ENCODE data around the gene POLN.
A peak's percentile ranks its signal among the peaks of the same experiment; 100 is the strongest.

The POLN gene

DNA sequence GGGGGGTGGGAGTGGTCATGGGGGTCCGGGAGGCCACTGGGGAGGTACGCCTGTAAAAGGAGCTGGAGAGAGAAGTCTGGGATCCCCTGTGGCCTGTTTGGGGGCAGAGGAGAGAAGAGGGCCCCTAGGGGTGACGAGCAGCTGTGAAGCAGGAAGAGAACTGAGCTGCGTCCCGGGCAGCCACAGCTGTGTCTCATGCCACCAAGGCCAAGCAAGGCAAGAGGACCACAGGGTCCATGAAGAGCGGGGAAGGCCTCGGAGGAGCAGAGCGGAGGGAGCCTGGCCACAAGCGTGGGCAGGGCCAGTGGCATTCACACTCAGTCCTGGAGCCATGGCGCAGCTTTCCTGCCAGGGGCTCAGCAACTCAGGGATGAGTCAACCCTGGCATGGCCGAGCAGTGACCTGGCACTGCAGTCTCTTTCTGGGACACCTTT is 196.4 kb downstream of the POLN start:
- TF ChIP-seq, protein P1, sequence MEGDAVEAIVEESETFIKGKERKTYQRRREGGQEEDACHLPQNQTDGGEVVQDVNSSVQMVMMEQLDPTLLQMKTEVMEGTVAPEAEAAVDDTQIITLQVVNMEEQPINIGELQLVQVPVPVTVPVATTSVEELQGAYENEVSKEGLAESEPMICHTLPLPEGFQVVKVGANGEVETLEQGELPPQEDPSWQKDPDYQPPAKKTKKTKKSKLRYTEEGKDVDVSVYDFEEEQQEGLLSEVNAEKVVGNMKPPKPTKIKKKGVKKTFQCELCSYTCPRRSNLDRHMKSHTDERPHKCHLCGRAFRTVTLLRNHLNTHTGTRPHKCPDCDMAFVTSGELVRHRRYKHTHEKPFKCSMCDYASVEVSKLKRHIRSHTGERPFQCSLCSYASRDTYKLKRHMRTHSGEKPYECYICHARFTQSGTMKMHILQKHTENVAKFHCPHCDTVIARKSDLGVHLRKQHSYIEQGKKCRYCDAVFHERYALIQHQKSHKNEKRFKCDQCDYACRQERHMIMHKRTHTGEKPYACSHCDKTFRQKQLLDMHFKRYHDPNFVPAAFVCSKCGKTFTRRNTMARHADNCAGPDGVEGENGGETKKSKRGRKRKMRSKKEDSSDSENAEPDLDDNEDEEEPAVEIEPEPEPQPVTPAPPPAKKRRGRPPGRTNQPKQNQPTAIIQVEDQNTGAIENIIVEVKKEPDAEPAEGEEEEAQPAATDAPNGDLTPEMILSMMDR (IDR thresholded peaks at IDR 0.05; ENCODE audit: poor library complexity, severe bottlenecking) = no peak
- H3K9me3 ChIP-seq (ENCODE audit: severe bottlenecking) = no peaks in the 10 kb centered on the region
- no peaks in the 10 kb centered on the region for H3K4me1 ChIP-seq (ENCODE audit: insufficient read depth, poor library complexity, severe bottlenecking)
- H3K36me3 ChIP-seq (ENCODE audit: low read depth) = no peaks in the 10 kb centered on the region
- ATAC-seq (ENCODE audit: low read depth) = peak; percentile 35; the same call in 2 of the 3 replicates
- H3K27me3 ChIP-seq (ENCODE audit: insufficient read depth, poor library complexity, severe bottlenecking) = peaks cover 12% of the 10 kb centered on the region
- no peak overlapping the region for H3K4me3 ChIP-seq (ENCODE audit: severe bottlenecking)
- no peak overlapping the region for H3K27ac ChIP-seq (ENCODE audit: poor library complexity, severe bottlenecking)
- no peak for DNase-seq (ENCODE audit: low spot score)

DNA sequence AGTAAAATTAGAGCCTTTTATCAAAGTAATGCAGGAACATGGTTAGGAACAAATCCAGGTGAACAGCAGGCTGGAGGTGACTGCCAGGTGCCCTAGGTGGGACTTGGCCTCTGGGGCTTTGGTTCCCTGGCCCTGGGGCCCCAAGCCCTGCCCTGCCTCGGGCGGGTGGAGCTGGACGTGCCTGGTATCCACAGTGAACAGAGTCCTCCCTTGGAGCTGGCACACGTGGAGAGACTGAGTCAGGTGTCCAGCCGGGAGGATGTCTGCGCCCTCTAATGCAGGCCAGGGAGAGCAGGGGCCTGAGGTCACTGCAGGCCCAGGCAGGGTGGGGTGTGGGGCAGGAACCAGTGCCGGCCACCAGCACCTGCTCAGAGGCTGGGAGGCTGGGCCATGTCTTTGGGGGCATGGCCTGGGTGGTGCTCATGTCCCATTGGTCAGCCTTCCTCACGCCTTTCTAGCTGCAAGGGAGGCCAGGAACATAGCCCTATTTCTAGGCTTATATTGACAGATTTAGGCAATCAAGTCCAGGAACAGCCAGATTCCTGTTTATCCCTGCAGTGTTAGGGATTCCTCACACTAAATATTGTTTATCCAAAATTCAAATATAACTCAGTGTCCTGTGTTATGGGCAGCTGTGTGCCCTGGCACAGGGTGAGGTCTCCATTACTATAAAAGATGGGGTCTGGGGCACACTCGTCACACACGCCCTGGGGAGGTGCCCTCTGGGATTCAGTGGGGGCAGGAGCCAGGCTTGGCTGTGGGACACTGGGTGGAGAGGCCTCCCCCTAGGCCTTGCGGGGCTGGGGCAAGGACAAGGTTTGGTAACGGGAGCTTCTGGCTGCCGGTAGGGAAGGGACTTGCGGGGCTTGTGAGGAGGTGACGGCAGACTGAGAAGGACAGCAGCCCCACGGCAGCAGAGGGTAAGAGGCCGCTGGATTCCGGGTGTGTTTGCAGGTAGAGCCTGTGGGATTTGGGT is 197.1 kb downstream of the POLN start:
- Histone ChIP-seq H3K4me3 (ENCODE audit: severe bottlenecking) (no peak overlapping the region), H3K27ac (ENCODE audit: poor library complexity, severe bottlenecking) (no peak overlapping the region), H3K4me1 (ENCODE audit: insufficient read depth, poor library complexity, severe bottlenecking) (no peaks in the 10 kb centered on the region), H3K27me3 (ENCODE audit: insufficient read depth, poor library complexity, severe bottlenecking) (peaks cover 19% of the 10 kb centered on the region), H3K9me3 (ENCODE audit: severe bottlenecking) (no peaks in the 10 kb centered on the region), H3K36me3 (ENCODE audit: low read depth) (no peaks in the 10 kb centered on the region)
- no peak for DNase-seq (ENCODE audit: low spot score)
- TF ChIP-seq, protein P1 (IDR thresholded peaks at IDR 0.05; ENCODE audit: poor library complexity, severe bottlenecking) = no peak
- ATAC-seq (ENCODE audit: low read depth) = no peak

GRCh38 chr4:2044119-2044485 is 197.8 kb downstream of the POLN start:
- DNase-seq (ENCODE audit: low spot score) (no peak), ATAC-seq (ENCODE audit: low read depth) (no peak)
- TF ChIP-seq, protein P1 (IDR thresholded peaks at IDR 0.05; ENCODE audit: poor library complexity, severe bottlenecking) = no peak
- Histone ChIP-seq H3K27me3 (ENCODE audit: insufficient read depth, poor library complexity, severe bottlenecking) (peaks cover 23% of the 10 kb centered on the region), H3K4me1 (ENCODE audit: insufficient read depth, poor library complexity, severe bottlenecking) (no peaks in the 10 kb centered on the region), H3K27ac (ENCODE audit: poor library complexity, severe bottlenecking) (no peak overlapping the region), H3K9me3 (ENCODE audit: severe bottlenecking) (no peaks in the 10 kb centered on the region), H3K36me3 (ENCODE audit: low read depth) (no peaks in the 10 kb centered on the region), H3K4me3 (ENCODE audit: severe bottlenecking) (no peak overlapping the region)

DNA sequence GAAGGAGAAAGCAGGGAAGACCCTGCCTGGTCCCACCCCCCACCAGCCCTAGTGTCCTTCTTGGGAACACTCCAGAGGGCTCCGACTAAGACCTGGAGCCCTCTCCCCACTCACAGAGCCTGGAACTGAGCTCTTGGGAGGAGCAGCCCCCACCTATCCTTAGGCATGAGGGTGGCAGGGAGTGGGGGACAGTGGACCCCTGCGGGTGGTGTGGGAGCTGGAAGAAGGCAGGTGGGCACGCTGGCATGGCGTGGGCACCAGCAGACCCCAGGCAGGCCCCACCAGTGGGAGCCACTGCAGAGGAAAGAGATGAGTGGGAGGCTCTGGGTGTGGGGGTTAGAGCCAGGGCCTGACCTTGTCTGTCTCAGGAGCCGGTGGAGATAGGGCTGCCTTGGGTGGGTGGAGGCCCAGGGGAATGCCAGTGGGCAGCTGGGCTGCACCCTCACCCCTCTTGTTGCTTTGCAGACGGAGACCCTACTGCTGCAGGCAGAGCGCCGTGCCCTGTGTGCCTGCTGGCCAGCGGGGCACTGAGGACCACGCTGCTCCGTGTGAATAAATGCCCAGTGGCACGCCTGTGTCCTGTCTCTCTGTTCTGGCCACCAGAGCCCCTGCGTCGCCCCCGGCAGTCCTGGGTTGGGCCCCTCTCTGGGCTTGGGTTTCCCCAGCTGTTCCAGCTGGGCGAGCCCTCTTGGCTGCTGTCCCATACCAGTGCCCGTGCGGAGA is 198.4 kb downstream of the POLN start:
- Histone ChIP-seq H3K4me1 (ENCODE audit: insufficient read depth, poor library complexity, severe bottlenecking) (no peaks in the 10 kb centered on the region), H3K36me3 (ENCODE audit: low read depth) (no peaks in the 10 kb centered on the region), H3K9me3 (ENCODE audit: severe bottlenecking) (no peaks in the 10 kb centered on the region), H3K4me3 (ENCODE audit: severe bottlenecking) (no peak overlapping the region), H3K27ac (ENCODE audit: poor library complexity, severe bottlenecking) (no peak overlapping the region), H3K27me3 (ENCODE audit: insufficient read depth, poor library complexity, severe bottlenecking) (peaks cover 23% of the 10 kb centered on the region)
- TF ChIP-seq, protein P1 (IDR thresholded peaks at IDR 0.05; ENCODE audit: poor library complexity, severe bottlenecking) = no peak
- ATAC-seq (ENCODE audit: low read depth) (no peak), DNase-seq (ENCODE audit: low spot score) (no peak)
